ENCODE measurements around the gene PLEKHA7. TPM values are rescaled to one million over a fixed set of nuclear protein-coding genes. Genes with fewer than 3 reads are reported as not detected.

The PLEKHA7 gene
- total and polyA plus RNA-seq, 8 donors, result 12.8 to 82.3 (median 46.6) TPM

GRCh38 chr11:17004486-17005148, 9.6 kb downstream of the PLEKHA7 start:
- Histone ChIP-seq H3K9me3 (no peaks in the 10 kb centered on the region), H3K36me3 (peaks cover 0 to 4% (median 0%) of the 10 kb centered on the region in 4 donors), H3K27ac (peak overlapping the region in 1 of 5 donors; percentile 80), H3K27me3 (no peaks in the 10 kb centered on the region), H3K4me3 (no peak overlapping the region), H3K4me1 (peaks cover 0 to 35% (median 28%) of the 10 kb centered on the region in 4 donors)
- 60 to 70% (median 65%) methylated on average over 7 of the region's 7 CpGs for WGBS, 5 donors
- no peak for DNase-seq
- no peak for TF ChIP-seq POLR2A (IDR thresholded peaks at IDR 0.05)
- TF ChIP-seq CTCF (IDR thresholded peaks at IDR 0.05), result no peak
- TF ChIP-seq EP300 (IDR thresholded peaks at IDR 0.05), result no peak
- no peak for TF ChIP-seq POLR2AphosphoS5 (IDR thresholded peaks at IDR 0.05)
- intact Hi-C loops (cut with DNase I; ENCODE audit: low total_unique reads), result no loop called here

DNA sequence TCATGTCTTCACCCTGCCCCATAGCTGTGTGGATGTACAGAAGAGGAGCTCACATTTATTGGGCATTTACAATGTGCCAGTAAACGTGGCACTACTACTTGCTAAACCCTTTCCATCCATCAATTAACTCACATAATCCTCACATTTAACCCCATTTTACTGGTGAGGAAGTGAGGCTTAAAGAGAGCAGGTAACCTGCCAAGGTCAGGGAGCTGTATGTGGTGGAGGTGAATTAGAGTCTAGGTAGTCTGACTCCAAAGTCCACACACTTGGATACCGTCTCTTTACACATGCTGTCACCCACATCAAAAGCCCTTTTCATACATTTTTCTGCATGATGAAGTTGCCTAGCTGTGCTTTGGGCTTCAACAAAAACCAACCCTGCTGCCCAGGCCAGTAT, 10.8 kb downstream of the PLEKHA7 start:
- Histone ChIP-seq H3K4me1 (peaks cover 0 to 34% (median 33%) of the 10 kb centered on the region in 4 donors), H3K27ac (no peak overlapping the region), H3K9me3 (no peaks in the 10 kb centered on the region), H3K36me3 (peaks cover 0 to 4% (median 0%) of the 10 kb centered on the region in 4 donors), H3K27me3 (no peaks in the 10 kb centered on the region), H3K4me3 (no peak overlapping the region)
- intact Hi-C loops (cut with DNase I; ENCODE audit: low total_unique reads), result no loop called here
- TF ChIP-seq POLR2A (IDR thresholded peaks at IDR 0.05) (no peak), CTCF (IDR thresholded peaks at IDR 0.05) (no peak), POLR2AphosphoS5 (IDR thresholded peaks at IDR 0.05) (no peak), EP300 (IDR thresholded peaks at IDR 0.05) (no peak)
- no peak for DNase-seq
- 48 to 65% (median 57%) methylated on average over 2 of the region's 2 CpGs for WGBS, 5 donors

DNA sequence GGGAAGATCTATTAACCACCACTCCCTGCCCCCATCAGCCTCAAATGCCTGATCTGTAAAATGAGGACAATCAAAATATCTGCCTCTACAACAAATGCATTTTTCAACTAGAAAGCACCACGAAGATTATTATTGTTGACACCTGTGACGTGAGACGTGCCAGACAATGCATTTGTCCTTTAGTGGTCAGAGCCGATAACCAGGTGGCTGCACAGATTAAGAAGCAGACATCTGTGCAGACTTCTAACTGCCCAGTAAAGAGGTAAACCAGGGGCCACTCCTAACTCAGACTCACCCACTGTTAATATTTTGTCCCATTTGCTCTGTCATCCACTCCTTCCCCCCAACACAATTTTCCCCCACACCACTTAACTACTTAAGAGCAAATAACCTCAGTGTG, 11.7 kb downstream of the PLEKHA7 start:
- peaks cover 0 to 36% (median 31%) of the 10 kb centered on the region in 4 donors for H3K4me1 ChIP-seq
- no peak for TF ChIP-seq POLR2AphosphoS5 (IDR thresholded peaks at IDR 0.05)
- no peak for TF ChIP-seq POLR2A (IDR thresholded peaks at IDR 0.05)
- no peak for TF ChIP-seq CTCF (IDR thresholded peaks at IDR 0.05)
- TF ChIP-seq EP300 (IDR thresholded peaks at IDR 0.05), result no peak
- intact Hi-C loops (cut with DNase I; ENCODE audit: low total_unique reads), result no loop called here
- peaks cover 0 to 4% (median 0%) of the 10 kb centered on the region in 4 donors for H3K36me3 ChIP-seq
- H3K27ac ChIP-seq, result no peak overlapping the region
- H3K27me3 ChIP-seq, result no peaks in the 10 kb centered on the region
- DNase-seq, result no peak
- no peak overlapping the region for H3K4me3 ChIP-seq
- H3K9me3 ChIP-seq, result no peaks in the 10 kb centered on the region
- WGBS, 5 donors, result 50 to 73% (median 62%) methylated on average over 4 of the region's 4 CpGs

GRCh38 chr11:17001806-17002205, 12.4 kb downstream of the PLEKHA7 start:
- Histone ChIP-seq H3K27me3 (no peaks in the 10 kb centered on the region), H3K4me1 (peaks cover 0 to 44% (median 39%) of the 10 kb centered on the region in 4 donors), H3K36me3 (peaks cover 0 to 4% (median 0%) of the 10 kb centered on the region in 4 donors), H3K27ac (no peak overlapping the region), H3K4me3 (no peak overlapping the region), H3K9me3 (no peaks in the 10 kb centered on the region)
- WGBS, 5 donors, result 79 to 93% (median 85%) methylated on average over 3 of the region's 3 CpGs
- TF ChIP-seq CTCF (IDR thresholded peaks at IDR 0.05) (no peak), POLR2AphosphoS5 (IDR thresholded peaks at IDR 0.05) (no peak)
- intact Hi-C loops (cut with DNase I; ENCODE audit: low total_unique reads), result no loop called here
- no peak for DNase-seq
